ENCODE data around the gene SDK2.

DNA sequence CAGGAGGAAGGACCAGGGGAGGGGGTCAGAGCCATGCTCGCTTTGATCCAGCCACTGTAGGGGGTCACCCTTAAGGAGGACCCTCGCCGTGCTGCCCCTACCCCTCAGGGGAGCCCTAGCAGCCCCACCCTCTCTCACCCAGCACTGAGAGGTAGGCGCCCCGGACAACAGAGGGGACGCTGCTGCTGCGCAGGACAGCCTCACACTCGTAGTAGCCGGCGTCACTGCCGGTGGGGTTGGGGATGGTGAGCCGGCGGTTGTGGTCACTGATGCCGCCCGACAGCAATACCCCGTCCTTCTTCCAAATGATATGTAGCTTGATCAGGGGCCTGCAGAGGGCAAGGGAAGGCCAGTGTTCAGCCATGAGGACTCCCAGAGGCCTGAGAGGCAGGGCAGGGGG is 206.4 kb downstream of the SDK2 start:
- TF ChIP-seq CTCF (IDR thresholded peaks at IDR 0.05), result no peak
- TF ChIP-seq POLR2A (IDR thresholded peaks at IDR 0.05), result no peak
